HG03139 (cell line): ENCODE measurements around the gene ABCG4.
"Not testable (repeated sequence)": the region's sequence is repeated elsewhere in the genome, so short reads cannot be mapped to it uniquely, and the experiment has no call there.

Experiments
- ATAC-seq: cut with Tn5 transposase; IDR thresholded peaks from one replicate; pipeline ENCODE4 v1.9.1; 2021; ENCODE audit not compliant: unreplicated experiment

Gene ABCG4

DNA sequence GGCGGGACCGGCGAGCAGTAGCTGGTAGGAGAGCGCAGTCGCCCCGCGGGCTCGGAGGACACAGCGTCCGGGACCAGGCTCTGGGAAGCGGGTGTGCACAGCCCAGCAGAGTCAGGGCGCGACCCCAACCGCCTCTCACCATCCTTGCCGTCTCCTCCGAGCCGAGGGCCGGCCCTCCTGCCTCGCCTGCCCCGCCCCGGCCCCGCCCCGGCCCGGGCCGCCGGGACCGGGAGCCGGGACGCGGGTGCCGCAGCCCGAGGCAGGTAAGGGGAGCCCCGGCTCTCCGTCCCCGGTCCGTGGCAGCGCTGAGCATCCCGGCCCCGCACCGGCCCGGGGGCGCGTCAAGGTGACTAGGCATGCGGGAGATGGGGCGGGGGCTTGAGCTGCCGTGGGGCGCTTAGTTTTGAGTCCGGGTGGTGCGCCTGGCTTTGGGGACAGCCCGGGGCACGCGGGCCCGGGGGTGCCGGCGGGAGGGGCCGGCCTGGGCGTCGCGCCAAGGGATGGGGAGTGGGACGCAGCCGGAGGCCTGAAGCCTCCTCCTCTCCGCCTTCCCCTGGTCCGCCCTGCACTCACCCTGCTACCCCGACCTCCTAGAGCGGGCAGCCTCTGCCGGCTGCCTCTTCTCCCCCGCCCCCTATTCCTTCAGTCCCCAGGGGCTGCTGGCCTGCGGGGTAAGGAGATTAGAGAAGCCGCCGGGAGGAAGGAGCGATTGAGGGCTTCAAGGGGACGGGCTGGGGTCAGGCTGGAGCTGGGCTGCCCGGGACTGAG lies at the start of gene ABCG4:
TSS of gene ABCG4 (plus strand) at position 35 of the 768 bp plus-strand sequence. CDS start 914 bp downstream, outside the sequence.
- ATAC-seq = no peak

- ATAC-seq = no peak
These were observed 49.1 kb upstream of the ABCG4 start for GRCh38 chr11:119099711-119100110.

DNA sequence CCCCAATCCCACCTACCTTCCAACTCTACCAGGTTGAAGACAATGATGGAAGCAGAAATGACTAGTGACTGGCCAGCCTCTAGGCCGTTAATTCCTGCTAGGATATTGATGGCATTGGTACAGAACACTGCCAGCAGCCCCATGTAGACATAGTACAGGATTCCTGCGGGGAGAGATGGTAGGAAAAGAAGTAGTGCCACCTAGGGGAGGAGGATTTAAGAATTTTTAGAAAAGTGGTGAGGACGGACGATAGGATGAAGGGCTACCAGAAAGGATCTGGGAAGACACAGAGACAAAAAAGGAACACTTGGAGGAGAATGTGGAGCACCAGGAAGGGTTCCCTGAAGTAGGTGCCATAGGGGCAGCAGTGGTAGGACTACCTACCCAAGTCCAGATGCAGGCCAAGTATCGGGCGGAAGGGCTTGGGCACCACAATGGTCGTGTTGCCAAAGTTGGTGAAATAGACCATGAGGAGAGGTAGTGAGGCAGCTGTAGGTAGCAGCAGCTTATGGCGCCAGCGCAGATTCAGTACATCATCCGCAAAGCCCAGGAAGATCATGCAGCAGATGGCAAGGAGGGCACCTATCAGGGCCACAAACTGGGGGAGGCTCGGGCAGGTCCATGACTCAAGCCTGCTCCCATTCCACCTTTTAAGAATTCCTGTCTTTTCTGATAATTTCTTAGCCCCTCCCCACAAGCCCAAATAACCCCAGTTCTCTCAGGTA lies 48.4 kb upstream of the ABCG4 start:
- no peak for ATAC-seq

DNA sequence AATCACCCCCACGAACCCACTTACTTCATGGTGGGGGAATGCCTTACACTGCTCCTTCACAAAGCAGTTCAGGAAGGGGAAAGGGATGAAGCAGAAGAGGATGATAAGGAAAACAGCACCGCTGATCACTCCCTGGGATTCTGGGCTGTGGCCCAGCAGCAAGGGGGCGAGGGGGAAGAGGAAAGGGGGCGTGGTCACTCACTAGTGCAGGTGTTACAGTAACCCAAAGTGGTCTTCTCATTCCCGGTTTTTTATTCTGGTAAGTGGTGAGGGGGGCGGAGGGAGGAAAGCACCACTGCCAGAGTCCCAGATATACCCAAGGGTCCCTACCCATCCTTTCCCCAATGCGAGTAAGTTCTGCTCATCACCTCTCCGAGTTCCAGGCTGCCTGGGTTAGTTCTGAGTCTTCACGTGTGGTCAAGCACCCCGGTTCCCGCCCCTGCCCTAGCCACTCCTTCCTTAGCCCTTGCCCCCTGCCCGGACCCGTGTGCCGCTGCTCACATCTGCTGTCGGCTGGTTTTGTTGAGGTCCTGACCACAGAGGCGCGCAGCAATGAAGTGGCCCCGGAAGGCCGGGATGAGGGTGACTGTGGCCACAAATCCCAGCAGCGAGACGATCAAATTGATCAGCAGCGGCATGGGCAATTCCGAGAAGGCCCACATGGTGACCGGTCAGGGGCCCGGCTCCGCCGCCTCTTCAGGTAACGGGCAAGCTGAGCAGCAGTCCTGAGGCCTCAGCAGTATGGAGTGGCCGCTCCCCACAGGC lies 47.7 kb upstream of the ABCG4 start:
- ATAC-seq = peak; percentile 22

GRCh38 chr11:119101759-119102423 lies 47.0 kb upstream of the ABCG4 start, which contains the start of gene DPAGT1:
Gene DPAGT1, minus strand, starts transcription at chr11:119101853. Its CDS starts 198 bp downstream, at chr11:119101655.
- ATAC-seq = peak; percentile 72

DNA sequence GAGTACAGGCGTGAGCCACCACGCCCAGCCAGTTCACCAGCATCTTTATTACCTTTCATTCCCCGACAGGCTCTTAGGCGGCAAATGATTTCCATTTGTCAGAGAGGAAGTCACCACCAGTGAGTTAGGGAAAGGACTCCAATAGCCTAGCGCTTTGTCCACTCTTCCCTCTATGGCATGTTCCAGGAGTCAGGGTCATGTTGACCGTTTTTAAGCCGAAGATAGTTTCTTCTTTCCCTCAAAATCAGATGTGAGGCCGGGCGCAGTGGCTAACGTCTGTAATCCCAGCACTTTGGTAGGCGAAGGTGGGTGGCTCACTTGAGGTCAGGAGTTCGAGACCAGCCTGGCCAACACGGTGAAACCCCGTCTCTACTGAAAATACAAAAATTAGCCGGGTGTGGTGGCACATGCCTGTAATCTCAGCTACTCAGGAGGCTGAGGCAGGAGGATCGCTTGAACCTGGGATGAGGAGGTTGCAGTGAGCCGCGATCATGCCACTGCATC lies 45.6 kb upstream of the ABCG4 start:
- ATAC-seq = not testable (repeated sequence)

DNA sequence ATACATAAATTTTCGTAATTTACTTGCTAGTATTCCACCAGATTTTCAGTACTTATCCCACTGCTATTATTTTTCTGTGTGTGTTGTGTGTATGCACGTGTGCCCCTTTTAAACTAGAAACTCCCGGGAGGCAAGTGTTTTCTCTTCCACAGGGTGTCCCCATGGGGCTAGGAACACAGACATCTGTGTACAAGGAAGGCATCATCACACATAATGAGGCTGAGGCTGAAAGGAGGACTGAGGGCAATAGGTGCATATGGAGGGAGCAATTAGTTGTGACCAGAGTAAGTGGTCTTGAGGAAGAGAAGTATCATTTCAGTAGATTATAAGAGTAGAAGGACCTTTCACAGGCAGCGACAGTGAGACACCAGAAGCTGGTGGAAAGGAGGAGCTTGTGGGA lies 45.1 kb upstream of the ABCG4 start:
- no peak for ATAC-seq

DNA sequence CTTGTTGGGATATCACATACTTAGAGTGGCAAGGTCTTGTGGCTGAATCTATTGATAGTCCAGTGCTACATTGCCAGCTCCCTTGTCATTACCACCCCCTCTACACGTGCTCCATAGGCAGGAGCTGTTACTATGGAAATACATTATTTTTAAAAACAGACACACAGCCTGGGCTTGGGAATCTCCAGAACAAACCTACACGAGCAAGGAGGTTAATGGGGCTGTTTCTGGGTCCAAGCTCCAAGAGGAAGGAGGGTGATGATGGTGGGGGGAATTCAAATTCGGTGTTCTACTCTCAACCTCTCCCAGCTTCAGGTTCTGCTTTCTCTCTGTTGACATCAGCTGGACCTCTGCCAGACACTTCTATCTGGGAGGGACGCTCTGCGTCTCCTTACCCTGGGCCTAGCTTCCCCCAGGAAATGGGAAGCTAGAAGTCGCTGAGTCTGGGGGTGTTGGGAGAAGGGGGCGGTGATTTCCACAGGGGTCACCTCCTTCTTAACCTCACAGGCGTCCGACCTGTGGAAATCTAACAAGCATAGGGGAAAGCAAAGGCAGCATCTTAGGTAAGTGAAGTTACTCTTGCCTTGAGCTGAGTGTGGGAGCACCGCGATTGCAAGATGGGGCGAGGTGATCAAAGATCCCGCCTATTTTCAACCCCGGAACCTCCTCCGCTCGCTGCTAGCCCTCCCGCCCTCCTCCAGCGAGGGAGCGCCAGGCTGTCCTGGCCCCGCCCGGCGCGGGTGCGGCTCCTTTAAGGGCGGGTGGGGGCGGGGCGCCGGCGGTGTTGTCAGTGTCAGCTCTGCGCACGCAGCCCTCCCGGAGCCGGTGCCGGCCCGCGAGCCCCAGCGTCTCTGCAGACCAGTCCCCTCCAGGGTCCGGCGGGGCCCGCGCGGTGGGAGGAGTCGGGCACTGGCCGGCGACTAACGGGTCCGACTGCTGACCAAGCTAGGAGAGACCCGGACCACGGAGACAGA lies 42.0 kb upstream of the ABCG4 start, which contains the start of gene C2CD2L:
TSS of gene C2CD2L (plus strand) at position 781 of the 974 bp plus-strand sequence. CDS start 398 bp downstream, outside the sequence.
- peak; percentile 71 for ATAC-seq

GRCh38 chr11:119107538-119108145 lies 41.2 kb upstream of the ABCG4 start:
- ATAC-seq = peak; percentile 14

DNA sequence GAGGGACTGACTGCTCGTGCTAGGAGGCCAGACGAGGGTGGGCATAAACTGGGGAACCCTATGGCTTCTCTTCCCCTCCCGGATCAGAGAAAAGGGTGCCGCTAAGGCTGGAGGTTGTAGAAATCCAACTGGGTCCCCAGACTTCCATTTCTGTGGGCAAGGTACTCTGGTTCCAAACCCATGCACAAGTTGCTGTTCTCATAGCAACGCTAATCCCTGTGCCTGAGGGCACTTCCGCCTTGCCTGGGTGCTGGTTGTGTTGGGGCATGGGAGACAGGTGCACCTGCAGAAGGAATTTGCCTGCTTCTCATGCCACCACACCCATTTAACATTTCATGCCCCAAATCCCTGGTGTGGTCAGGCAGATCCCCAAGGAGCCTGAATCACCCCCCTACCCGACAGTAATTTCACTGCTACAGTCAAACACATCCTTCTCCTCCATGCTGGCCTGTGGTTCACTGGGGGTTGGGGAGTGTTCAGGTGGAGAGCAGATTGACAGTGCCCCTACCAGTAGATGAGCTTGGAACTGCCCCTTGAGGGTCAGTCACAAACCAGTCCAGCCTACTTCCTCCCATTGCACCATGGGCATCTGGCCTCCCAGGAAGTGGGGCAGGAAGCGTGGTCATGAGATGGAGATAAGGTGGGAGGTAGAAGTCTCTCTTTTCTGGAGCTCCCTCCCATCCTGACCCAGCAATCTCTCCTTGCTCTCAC lies 40.6 kb upstream of the ABCG4 start:
- ATAC-seq = no peak

- ATAC-seq = no peak
These were observed 40.0 kb upstream of the ABCG4 start for GRCh38 chr11:119108857-119109221.

- ATAC-seq = no peak
These were observed 39.0 kb upstream of the ABCG4 start for GRCh38 chr11:119109843-119110242.

- ATAC-seq = no peak
These were observed 38.4 kb upstream of the ABCG4 start for GRCh38 chr11:119110439-119110838.

GRCh38 chr11:119111361-119111925 lies 37.4 kb upstream of the ABCG4 start:
- no peak for ATAC-seq

DNA sequence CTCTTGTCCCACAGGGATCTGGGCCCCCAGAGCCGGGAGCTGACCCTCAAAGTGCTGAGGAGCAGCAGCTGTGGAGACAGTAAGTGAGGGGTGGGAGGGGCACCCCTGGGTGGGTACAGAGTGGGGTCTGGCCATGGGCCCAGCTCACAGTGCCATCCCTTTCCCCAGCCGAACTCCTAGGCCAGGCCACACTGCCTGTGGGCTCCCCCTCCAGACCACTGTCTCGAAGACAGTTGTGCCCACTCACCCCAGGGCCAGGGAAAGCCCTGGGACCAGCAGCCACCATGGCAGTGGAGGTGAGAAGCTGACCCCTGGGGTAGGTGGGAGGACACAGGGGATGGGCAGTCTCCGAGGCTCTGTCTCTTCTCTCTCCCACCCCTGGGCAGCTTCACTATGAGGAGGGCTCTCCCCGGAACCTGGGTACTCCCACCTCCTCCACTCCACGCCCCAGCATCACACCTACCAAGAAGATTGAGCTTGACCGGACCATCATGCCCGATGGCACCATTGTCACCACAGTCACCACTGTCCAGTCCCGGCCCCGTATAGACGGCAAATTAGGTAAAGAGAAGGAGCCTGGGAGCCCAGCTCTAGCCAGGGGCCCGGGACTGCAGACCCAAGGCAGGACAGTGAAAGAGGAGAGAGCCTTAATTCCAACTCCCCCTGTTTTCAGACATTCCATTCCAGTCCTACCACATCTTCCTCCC lies 36.4 kb upstream of the ABCG4 start:
- no peak for ATAC-seq

DNA sequence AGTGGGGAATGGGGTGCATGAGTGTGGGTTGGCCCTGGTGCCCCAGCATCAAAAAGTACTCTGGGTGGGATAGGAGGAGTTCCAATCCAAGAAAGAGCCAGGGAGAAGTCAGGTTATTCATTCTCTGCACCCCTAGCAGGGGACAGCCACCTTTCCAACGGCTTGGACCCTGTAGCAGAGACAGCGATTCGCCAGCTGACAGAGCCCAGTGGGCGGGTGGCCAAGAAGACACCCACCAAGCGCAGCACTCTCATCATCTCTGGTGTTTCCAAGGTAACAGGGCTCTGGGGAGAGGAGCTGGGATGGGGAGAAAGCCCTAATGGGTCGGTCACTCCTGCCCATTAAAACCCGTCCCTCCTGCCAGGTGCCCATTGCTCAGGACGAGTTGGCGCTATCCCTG lies 35.1 kb upstream of the ABCG4 start:
- no peak for ATAC-seq

- ATAC-seq = no peak
These were observed 34.5 kb upstream of the ABCG4 start for GRCh38 chr11:119114351-119114750.
